ENCODE results near the gene ATG2A.

- TF ChIP-seq CTCF (IDR thresholded peaks at IDR 0.05) (no peak), POLR2A (IDR thresholded peaks at IDR 0.05) (no peak), EP300 (IDR thresholded peaks at IDR 0.05) (peak in 1 of 4 donors; percentile 77), POLR2AphosphoS5 (IDR thresholded peaks at IDR 0.05) (peak in 1 of 2 donors; percentile 87)
Measured at GRCh38 chr11:64885367-64886286, 31.4 kb downstream of the ATG2A start.
